Measurements from ENCODE around the gene CBFA2T3. TPM values are rescaled to one million over a fixed set of nuclear protein-coding genes. Genes with fewer than 3 reads are reported as not detected.

Gene CBFA2T3
- total RNA-seq, 4 donors from 2014 or later: 4.0 to 18.5 (median 5.5) TPM

- no peak for DNase-seq
- intact Hi-C loops (cut with DNase I; ENCODE audit: low total_unique reads) (no loop called here), in situ Hi-C loops (cut with MboI; ENCODE audit: low pct_ligation_motif_present in 1 of 4, low pct_unique_long_range_greater_than_20kb in 1 of 4, low sequenced_read_pairs in 3 of 4) (no loop called here)
- Histone ChIP-seq H3K4me3 (no peak overlapping the region), H3K9me3 (peaks cover 3 to 15% of the 10 kb centered on the region in 2 donors), H3K4me1 (peaks cover 0 to 5% (median 0%) of the 10 kb centered on the region in 4 donors), H3K27me3 (peaks cover 53% of the 10 kb centered on the region), H3K36me3 (no peaks in the 10 kb centered on the region), H3K27ac (no peak overlapping the region)
- no peak for TF ChIP-seq POLR2AphosphoS5 (IDR thresholded peaks at IDR 0.05)
- TF ChIP-seq CTCF (IDR thresholded peaks at IDR 0.05): no peak
- TF ChIP-seq POLR2A (IDR thresholded peaks at IDR 0.05): no peak
- no peak for TF ChIP-seq EP300 (IDR thresholded peaks at IDR 0.05; ENCODE audit: low read depth)
- WGBS, 2 donors (ENCODE audit: low coverage in 1 of 2): 66 to 71% methylated on average over 14 to 16 of the region's 16 CpGs
Observed at GRCh38 chr16:88995194-88995593, 18.2 kb upstream of the CBFA2T3 start.

GRCh38 chr16:88994695-88995094 lies 17.7 kb upstream of the CBFA2T3 start:
- in situ Hi-C loops (cut with MboI; ENCODE audit: low pct_ligation_motif_present in 1 of 4, low pct_unique_long_range_greater_than_20kb in 1 of 4, low sequenced_read_pairs in 3 of 4): no loop called here
- 52% methylated on average over 12 of the region's 12 CpGs; no CpG with 5 or more reads in 1 of the 2 donors for WGBS, 2 donors (ENCODE audit: low coverage in 1 of 2)
- no peak overlapping the region for H3K4me3 ChIP-seq
- H3K9me3 ChIP-seq: peaks cover 3 to 15% of the 10 kb centered on the region in 2 donors
- no peaks in the 10 kb centered on the region for H3K36me3 ChIP-seq
- no peak for DNase-seq
- TF ChIP-seq CTCF (IDR thresholded peaks at IDR 0.05): no peak
- intact Hi-C loops (cut with DNase I; ENCODE audit: low total_unique reads): no loop called here
- H3K27me3 ChIP-seq: peaks cover 53% of the 10 kb centered on the region
- H3K27ac ChIP-seq: no peak overlapping the region
- peaks cover 0 to 5% (median 0%) of the 10 kb centered on the region in 4 donors for H3K4me1 ChIP-seq

- TF ChIP-seq POLR2AphosphoS5 (IDR thresholded peaks at IDR 0.05) (no peak), EP300 (IDR thresholded peaks at IDR 0.05; ENCODE audit: low read depth) (no peak), POLR2A (IDR thresholded peaks at IDR 0.05) (no peak), CTCF (IDR thresholded peaks at IDR 0.05) (no peak)
- intact Hi-C loops (cut with DNase I; ENCODE audit: low total_unique reads): no loop called here
- no peak for DNase-seq
- 79% methylated on average over 19 of the region's 19 CpGs; no CpG with 5 or more reads in 1 of the 2 donors for WGBS, 2 donors (ENCODE audit: low coverage in 1 of 2)
- no peak overlapping the region for H3K4me3 ChIP-seq
- peaks cover 53% of the 10 kb centered on the region for H3K27me3 ChIP-seq
- H3K9me3 ChIP-seq: peaks cover 2 to 15% of the 10 kb centered on the region in 2 donors
- no peak overlapping the region for H3K27ac ChIP-seq
- H3K36me3 ChIP-seq: no peaks in the 10 kb centered on the region
- in situ Hi-C loops (cut with MboI; ENCODE audit: low pct_ligation_motif_present in 1 of 4, low pct_unique_long_range_greater_than_20kb in 1 of 4, low sequenced_read_pairs in 3 of 4): no loop called here
- peaks cover 0 to 5% (median 0%) of the 10 kb centered on the region in 4 donors for H3K4me1 ChIP-seq
Observed at GRCh38 chr16:88993946-88994600, 17.1 kb upstream of the CBFA2T3 start.

GRCh38 chr16:88993166-88993761 lies 16.3 kb upstream of the CBFA2T3 start:
- Histone ChIP-seq H3K36me3 (no peaks in the 10 kb centered on the region), H3K4me3 (no peak overlapping the region), H3K27ac (peak overlapping the region in 1 of 4 donors; percentile 18), H3K4me1 (peaks cover 0 to 5% (median 0%) of the 10 kb centered on the region in 4 donors), H3K27me3 (peaks cover 53% of the 10 kb centered on the region), H3K9me3 (peaks cover 0 to 12% of the 10 kb centered on the region in 2 donors)
- TF ChIP-seq CTCF (IDR thresholded peaks at IDR 0.05): no peak
- no peak for TF ChIP-seq POLR2A (IDR thresholded peaks at IDR 0.05)
- no peak for TF ChIP-seq POLR2AphosphoS5 (IDR thresholded peaks at IDR 0.05)
- no peak for TF ChIP-seq EP300 (IDR thresholded peaks at IDR 0.05; ENCODE audit: low read depth)
- intact Hi-C loops (cut with DNase I; ENCODE audit: low total_unique reads) (no loop called here), in situ Hi-C loops (cut with MboI; ENCODE audit: low pct_ligation_motif_present in 1 of 4, low pct_unique_long_range_greater_than_20kb in 1 of 4, low sequenced_read_pairs in 3 of 4) (no loop called here)
- DNase-seq: no peak
- WGBS, 2 donors (ENCODE audit: low coverage in 1 of 2): 0 to 6% methylated on average over 1 to 6 of the region's 6 CpGs
